ENCODE results near the gene AFG1L.
"Not testable (repeated sequence)": the region's sequence is repeated elsewhere in the genome, so short reads cannot be mapped to it uniquely, and the experiment has no call there.

AFG1L gene

DNA sequence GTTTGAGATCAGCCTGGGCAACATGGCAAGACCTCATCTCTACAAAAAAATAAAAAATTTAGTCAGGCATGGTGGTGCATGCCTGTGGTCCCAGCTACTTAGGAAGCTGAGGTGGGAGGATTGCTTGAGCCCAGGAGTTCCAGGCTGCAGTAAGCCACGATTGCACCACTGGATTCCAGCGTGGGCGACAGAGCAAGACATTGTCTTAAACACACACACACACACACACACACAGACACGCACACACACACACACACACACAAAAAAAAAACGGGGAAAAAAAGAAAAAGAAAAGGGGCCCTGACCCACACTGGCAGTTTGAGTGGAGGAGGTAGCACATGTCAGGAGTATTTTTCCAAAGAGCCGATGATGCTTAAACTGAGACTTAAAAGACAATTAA, 122.2 kb downstream of the AFG1L start:
- no peak for DNase-seq (ENCODE audit: low read depth)

DNA sequence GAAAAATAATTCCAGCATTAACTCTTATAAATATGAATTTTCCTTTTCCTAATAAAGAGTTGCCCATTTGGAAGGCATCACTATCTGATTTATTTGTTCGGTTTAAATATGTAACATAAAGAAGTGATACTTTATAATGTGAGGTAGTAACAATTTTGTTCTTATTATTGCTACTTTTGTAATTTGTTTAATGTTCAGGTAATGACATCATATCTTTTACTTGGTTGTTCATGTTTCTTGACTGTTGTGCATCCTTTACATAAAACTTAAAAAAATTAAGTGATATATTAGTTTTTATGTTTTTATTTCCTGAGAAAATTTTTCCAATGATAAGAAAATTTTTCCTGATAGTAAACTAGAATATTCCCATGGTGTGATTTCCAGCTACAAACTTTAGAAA, 124.6 kb downstream of the AFG1L start:
- no peak for DNase-seq (ENCODE audit: low read depth)

- no peak for DNase-seq (ENCODE audit: low read depth)
Measured at GRCh38 chr6:108419934-108420609, 125.2 kb downstream of the AFG1L start.

DNA sequence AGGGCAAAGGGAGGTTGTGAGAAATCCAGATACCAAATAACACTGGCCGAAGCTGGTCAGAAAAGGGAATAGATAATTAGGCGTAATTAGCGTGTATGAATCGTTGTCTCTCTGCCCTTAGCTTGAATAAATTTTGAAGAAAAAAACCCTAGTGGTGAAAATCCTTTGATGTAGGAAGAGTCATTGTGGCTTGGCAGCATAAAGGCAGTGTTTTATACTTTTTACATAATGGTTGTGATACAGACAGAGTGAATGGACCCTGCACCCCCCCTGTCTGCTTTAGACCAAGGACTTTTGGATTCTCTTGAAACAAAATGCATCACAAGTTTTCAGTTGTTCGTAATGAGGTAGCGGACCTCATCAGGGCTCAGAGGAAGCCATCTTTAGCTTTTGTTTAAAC, 126.5 kb downstream of the AFG1L start:
- no peak for DNase-seq (ENCODE audit: low read depth)

DNA sequence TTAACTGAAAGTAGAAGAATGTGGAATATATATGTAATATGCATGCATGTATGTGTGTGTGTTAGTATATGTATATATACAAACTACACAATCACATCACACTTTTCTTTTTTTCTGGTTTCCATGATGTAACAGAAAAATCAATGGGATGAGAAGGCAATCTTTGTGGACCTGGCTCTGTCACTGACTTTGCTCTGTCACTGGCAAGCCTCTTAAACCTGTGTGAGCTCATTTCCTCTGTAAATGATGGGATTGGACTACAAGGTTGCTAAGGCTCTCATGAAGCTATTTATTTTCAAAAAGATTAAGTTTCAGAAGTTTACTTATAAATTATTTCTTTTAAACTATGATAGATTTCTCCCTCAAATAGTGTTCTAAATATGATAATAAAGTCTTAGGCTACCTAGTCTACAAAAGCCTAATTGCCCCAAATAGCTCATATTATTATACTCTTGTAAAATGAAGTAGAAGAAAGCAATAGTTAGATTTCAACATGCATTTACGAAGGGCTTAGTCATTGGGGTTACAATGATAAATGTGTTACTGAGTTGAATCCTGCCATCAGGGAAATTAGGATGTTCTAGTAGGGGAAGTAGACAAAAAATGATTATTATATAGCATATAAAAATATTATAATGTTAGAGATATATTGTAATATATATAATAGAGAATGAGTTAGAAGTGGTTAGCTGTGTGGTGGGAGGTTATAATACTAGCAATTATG, 129.3 kb downstream of the AFG1L start:
- no peak for DNase-seq (ENCODE audit: low read depth)

DNA sequence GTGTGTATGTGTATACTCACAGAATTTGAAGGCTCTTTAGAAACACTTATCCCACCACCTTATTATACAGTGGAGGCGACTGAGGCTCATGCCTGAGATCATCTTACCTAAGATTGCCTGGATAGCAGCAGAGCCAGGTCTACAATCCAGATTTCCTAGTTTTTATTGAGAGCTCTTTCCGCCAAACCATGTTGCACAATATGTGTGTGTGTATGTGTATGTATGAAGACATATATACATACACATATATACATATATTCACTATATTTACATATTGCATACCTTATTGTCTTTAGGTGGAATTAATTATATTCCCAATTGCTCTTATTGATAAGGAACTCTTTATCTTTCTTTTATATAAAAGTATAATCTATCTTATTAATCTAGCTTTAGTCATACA, 130.6 kb downstream of the AFG1L start:
- no peak for DNase-seq (ENCODE audit: low read depth)

GRCh38 chr6:108432143-108432542, 137.3 kb downstream of the AFG1L start:
- no peak for DNase-seq (ENCODE audit: low read depth)

- DNase-seq (ENCODE audit: low read depth), result no peak
Measured at GRCh38 chr6:108432792-108433191, 137.9 kb downstream of the AFG1L start.

DNA sequence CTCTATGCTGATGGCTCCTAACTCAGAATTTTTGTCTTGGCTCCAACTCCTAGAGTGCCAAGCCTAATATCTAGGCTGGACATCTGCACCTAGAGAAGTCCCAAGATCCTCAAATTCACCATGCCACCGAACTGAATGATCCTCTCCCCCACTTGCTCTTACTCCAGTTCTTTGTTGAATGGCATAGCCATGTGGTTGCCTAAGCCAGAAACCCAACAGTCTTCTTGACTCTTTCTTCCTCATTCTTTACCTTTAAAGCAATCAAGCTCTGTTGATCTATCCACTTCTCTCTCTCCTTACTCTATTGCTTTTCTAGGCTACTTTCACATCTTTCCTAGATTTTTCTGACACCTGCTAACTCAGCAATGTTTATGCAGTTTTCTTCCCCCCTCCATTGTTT, 139.4 kb downstream of the AFG1L start:
- DNase-seq (ENCODE audit: low read depth), result no peak

DNA sequence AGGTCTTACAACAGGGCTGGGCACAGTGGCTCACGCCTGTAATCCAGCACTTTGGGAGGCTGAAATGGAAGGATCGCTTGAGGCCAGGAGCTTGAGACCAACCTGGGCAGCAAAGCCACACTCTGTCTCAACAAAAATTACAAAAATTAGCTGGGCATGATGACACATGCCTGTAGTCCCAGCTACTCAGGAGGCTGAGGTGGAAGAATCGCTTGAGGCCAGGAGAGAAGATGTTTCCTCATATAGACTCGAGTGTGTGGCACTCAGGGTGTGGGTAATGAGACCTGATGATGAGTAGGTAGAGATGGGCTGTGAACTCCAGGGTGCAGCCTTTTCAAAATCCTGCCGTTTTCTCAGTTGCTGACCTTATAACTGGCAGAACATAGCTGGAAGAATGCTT, 140.5 kb downstream of the AFG1L start:
- no peak for DNase-seq (ENCODE audit: low read depth)

DNA sequence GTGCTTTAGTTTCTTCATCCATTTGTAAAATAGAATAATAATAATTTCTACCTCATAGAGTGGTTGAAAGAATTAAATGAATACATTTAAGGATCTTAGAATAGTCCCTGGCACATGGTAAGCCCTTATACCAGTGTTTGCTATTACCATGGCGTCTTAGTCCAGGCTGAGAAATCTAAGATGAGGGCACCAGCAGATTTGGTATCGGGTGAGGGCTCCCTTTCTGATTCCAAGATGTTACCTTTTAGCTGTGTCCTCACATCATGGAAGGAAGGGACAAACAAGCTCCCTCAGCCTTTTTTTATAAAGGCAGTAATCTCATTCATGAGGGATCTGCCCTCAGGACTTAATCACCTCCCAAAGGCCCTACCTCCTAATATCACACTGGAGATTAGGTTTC, 141.9 kb downstream of the AFG1L start:
- no peak for DNase-seq (ENCODE audit: low read depth)

DNA sequence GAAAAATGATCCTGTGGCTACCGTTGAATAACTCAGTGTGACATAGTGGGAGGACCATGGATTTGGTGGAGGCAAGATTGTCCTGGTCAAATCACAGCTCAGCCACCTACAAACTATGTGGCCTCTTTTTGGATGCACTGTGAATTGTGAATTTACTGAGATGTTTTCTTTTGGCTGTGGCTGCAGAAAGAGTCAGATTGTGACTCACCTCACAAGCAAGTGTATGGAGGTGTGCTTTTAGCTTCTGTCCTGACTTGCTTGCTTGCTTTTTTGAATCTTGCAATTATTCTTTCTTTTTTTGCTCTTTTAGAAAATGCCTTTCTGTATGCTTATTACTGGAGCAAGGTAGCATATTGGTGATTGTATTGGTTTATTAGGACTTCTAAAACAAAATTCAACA, 143.0 kb downstream of the AFG1L start:
- DNase-seq (ENCODE audit: low read depth), result no peak

GRCh38 chr6:108438918-108439317, 144.1 kb downstream of the AFG1L start:
- no peak for DNase-seq (ENCODE audit: low read depth)

DNA sequence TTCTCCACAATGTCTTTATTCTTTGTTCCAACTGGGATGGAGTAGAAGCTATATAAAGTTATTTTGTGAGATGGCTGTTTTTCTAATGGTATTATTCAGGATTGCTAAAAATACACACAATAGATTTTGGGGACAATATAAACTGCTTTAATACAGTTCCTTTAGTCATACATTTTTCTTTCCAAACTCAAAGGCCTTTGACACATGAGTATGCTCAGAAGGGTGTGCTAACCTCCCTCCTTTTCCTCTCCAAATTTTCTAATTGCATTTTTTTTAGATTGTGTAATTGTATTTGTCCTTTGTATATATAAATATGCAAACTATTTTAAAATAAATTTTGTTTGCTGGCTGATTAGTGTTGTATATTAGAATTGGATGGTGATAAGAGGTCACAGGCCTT, 146.3 kb downstream of the AFG1L start:
- DNase-seq (ENCODE audit: low read depth), result no peak

DNA sequence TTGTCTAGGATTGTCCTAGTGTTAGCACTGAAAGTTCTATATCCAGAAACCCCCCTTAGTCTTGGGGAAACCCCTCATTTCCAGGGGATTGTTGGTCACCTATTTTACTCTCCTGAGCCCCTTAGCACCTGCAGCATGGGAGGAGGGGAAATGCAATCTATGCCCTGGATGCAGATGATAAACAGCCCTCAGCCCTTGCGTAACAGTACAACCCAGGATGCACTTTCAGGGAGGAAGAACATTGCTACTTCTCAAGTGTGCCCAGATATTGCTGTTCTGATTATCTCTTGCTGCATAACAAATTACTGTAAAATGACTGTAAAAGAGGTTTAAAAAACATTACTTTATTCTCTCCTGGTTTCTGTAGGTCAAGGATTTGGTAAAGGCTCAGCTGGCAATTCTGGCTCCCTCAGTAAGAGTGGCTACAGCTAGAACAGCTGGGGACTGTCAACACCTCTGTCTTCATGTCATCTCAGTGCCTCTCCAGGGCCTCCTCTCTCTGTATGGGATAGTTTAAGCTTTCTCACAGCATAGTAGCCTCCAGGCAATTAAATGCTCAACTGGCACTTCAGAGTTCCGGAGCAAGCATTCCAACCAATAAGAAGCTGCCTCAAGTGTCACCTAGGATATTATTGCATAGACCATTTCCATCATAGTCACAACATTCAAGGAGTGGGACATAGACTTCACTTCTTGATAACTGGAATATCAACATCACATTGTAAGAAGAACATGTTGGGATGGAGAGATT, 148.1 kb downstream of the AFG1L start:
- no peak for DNase-seq (ENCODE audit: low read depth)

DNA sequence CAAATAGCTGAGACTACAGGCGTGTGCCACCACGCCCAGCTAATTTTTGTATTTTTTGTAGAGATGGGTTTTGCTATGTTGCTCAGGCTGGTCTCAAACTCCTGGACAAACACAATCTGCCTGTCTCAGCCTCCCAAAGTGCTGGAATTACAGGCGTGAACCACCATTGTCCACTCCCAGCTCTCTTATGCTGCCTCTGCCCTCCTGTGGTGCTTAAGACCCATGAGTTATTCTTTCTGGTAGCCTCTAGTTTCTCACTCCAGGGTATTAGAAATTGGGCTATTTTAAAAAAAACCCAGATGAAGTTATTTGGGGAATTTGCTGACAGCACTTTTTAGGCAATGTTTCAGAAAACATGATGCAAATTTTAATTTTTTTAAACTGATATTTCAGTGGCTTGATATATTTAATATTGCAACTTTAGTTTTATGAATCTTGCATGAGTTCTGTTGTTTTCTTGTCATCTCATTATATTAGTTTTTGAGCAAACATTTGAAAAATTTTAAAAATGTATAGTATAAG, 151.8 kb downstream of the AFG1L start:
- DNase-seq (ENCODE audit: low read depth), result no peak

DNA sequence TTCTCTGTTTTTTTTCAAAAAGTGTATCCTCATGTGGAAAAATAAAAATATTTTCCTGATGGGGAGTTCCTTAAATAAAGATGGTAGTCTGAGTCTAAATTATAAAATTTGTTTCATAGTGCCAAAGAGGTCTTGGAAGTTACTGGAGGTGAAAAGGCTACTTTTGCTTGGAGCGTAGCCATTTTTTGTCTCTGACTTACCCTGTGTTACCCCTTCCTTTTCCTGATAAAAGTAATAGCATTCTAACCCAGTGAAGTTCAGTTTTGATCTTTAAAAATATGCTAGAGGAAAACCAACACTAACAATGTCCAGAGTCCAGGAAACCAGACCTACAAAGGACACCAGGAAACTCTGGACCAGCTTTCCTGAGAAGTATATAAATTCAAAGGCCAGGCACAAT, 153.6 kb downstream of the AFG1L start:
- no peak for DNase-seq (ENCODE audit: low read depth)

DNA sequence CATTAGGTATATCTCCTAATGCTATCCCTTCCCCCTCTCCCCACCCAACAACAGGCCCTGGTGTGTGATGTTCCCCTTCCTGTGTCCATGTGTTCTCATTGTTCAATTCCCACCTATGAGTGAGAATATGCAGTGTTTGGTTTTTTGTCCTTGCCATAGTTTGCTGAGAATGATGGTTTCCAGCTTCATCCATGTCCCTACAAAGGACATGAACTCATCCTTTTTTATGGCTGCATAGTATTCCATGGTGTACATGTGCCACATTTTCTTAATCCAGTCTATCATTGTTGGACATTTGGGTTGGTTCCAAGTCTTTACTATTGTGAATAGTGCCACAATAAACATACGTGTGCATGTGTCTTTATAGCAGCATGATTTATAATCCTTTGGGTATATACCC, 154.9 kb downstream of the AFG1L start:
- DNase-seq (ENCODE audit: low read depth), result not testable (repeated sequence)

DNA sequence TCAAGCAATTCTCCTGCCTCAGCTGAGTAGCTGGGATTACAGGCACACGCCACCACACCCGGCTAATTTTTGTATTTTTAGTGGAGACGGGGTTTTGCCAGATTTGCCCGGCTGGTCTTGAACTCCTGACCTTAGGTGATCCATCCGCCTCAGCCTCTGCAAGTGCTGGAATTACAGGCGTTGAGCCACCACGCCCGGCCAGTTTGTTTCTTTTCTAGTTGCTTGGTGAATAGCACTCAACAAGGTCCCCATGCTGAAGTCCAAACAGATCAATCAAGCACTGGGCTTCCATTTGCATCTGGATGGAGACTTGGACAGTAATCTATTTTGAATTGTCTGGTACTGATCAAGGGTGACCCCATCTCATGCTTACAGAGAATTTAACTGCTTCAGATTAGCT, 157.0 kb downstream of the AFG1L start:
- DNase-seq (ENCODE audit: low read depth), result no peak

DNA sequence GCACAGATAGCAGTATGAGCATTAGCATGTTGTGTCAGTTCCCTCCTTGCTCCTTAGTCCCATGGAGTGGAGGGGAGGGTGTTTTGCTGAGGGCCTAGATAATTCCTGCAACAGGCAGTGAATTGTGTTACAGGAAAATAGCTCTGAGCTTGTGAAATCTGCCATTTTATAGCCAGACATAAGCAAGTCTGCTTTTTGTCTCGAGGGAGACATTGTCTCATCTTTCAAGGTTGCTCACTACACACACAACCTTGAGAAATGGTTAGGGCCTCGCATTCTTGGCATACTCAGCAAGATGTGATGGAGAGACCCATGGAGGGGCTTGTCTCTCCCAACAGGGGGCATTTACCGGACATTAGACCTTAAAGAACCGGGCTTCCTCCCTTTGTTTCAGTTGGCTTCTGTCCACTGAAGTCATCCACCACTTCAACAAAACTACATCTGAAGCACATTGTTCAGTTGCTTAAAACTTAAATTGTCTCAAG, 157.9 kb downstream of the AFG1L start:
- DNase-seq (ENCODE audit: low read depth), result no peak

DNA sequence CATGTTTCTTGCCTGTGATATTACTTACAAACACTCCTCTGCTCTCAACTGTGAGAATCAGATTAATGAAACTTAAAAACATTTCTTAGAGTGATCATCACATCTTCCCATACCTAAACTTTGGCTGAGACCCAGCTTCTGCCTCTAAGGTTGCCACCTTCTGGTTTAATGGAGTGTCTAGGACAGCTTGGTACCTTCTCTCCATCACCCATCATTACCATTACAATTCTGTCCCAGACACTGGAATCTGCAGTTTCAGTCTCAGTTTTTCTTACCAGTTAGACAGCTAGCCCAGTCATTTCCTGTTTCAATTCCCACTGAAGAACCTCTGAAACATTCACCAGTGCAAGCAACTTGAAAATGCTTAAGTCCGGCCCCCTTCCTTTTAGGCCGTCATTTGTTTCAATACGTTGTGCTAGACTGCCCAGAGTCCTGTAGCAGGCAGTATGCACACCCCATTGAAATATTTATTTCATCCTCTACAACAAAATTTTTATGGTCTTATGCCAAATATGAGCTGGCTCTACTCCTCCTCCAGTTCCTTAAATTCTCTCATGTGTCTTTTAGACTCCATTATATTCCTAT, 158.8 kb downstream of the AFG1L start:
- DNase-seq (ENCODE audit: low read depth), result no peak

GRCh38 chr6:108454356-108454755, 159.5 kb downstream of the AFG1L start:
- DNase-seq (ENCODE audit: low read depth), result no peak

DNA sequence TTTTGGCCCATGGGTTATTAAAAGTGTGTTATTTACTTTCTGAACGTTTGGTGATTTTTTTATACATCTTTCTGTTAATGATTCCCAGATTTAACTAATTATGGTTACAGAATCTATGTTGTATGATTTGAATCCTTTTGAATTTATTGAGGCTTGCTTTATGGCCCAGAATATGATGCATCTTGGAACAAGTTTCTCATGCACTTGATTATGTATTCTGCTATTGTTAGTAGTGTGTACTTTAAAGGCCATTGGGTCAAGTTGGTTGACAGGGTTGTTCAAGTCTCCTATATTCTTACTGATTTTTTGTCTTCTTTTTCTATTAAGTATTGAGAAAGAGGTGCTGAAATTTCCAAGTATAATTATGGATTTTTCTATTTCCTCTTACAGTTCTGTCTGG, 160.8 kb downstream of the AFG1L start:
- DNase-seq (ENCODE audit: low read depth), result no peak
